K562 (cell line): Measurements from ENCODE around the gene TSPAN12. TPM values are rescaled to one million over a fixed set of nuclear protein-coding genes. Genes with fewer than 3 reads are reported as not detected.

Source experiments
- ATAC-seq: fragments of 200-7000 bp; cut with Tn5 transposase; 3 replicates; pipeline ENCODE4 v1.9.1; 2020; ENCODE audit warnings: moderate library complexity
- Bru-seq: library from RNA; stranded (reverse); fragments of 400-500 nt; gene quantifications from one replicate; lab custom pipeline; 2021; lab: Mats Ljungman, UMichigan
- BruChase-seq, 2 experiments: library from RNA; stranded (reverse); fragments of 400-500 nt; gene quantifications; one replicate each; lab custom pipeline; 2021; lab: Mats Ljungman, UMichigan
- BruUV-seq: library from RNA; stranded (reverse); fragments of 400-500 nt; replicated peaks from 2 replicates; lab custom pipeline; 2021; lab: Mats Ljungman, UMichigan
- CTCF ChIA-PET: fragments of 300-600 bp; formaldehyde crosslinking; extraction: SDS; loops from one replicate; lab custom pipeline; 2021; ENCODE audit warnings: low intra/inter-chr PET ratio; lab: Yijun Ruan, JAX
- POLR2A ChIA-PET: fragments of 300-600, 350-650 bp; sonication (Branson Sonifier 250); formaldehyde crosslinking; extraction: SDS; loops from one replicate; lab custom pipeline; 2021; ENCODE audit warnings: antibody characterized with exemption, inconsistent platforms; lab: Yijun Ruan, JAX
- DNase-seq, 4 experiments: peaks; one replicate each; pipeline versions ENCODE4 v3.0.0 to v3.0.0-alpha.2; 2011 to 2018; ENCODE audit warnings: low spot score in 3 of 4, mixed read lengths in 3 of 4; ENCODE audit errors: extremely low read depth in 1 of 4
- FAIRE-seq: peaks from 2 replicates; lab custom pipeline; 2011; peaks lifted over from hg19 to GRCh38; lab: Jason Lieb, UNC
- H2AFZ ChIP-seq: 2 replicates; pipeline ENCODE4 v1.6.0; 2011; ENCODE audit warnings: low read depth, low read length, control low read depth, inconsistent platforms
- H3K27ac ChIP-seq: fragments of 200-600 bp; 3 replicates; pipeline ENCODE4 v1.8.0; 2011; ENCODE audit warnings: low read depth, mild to moderate bottlenecking, control low read depth, inconsistent platforms, low read length, moderate library complexity, mixed read lengths; ENCODE audit errors: extremely low read depth
- H3K27me3 ChIP-seq, 2 experiments: fragments of 300-600 bp in 1 of 2; 2 replicates in 1 of 2; 3 replicates in 1 of 2; pipeline versions ENCODE4 v1.6.0 to v1.8.0; 2011; ENCODE audit warnings: inconsistent platforms in 2 of 2, low read length in 2 of 2, mild to moderate bottlenecking in 1 of 2, mixed read lengths in 1 of 2, moderate library complexity in 1 of 2; ENCODE audit not compliant: control insufficient read depth in 2 of 2, insufficient read depth in 2 of 2
- H3K36me3 ChIP-seq: fragments of 300-600 bp; 3 replicates; pipeline ENCODE4 v1.8.0; 2011; ENCODE audit warnings: mild to moderate bottlenecking, low read length, inconsistent platforms; ENCODE audit not compliant: control insufficient read depth, insufficient read depth
- H3K4me1 ChIP-seq, 2 experiments: fragments of 200-600 bp in 1 of 2; replicated peaks in 1 of 2; 2 replicates in 1 of 2; 3 replicates in 1 of 2; pipeline versions ENCODE4 v1.5.1 to v1.8.0; 2011; ENCODE audit warnings: inconsistent platforms in 2 of 2, low read length in 2 of 2, mild to moderate bottlenecking in 1 of 2, mixed read lengths in 1 of 2, moderate library complexity in 1 of 2; ENCODE audit not compliant: control insufficient read depth in 2 of 2, insufficient read depth in 2 of 2
- H3K4me2 ChIP-seq: 2 replicates; pipeline ENCODE4 v1.6.1; 2011; ENCODE audit warnings: low read length, control low read depth, inconsistent platforms, mixed read lengths; ENCODE audit not compliant: insufficient read depth
- H3K4me3 ChIP-seq: fragments of 200-600 bp; sonication (generic), shearing (Covaris generic); 2 replicates; pipeline ENCODE4 v1.5.1; 2016; ENCODE audit warnings: control low read depth, inconsistent platforms
- H3K79me2 ChIP-seq: fragments of 200-600 bp; 3 replicates; pipeline ENCODE4 v1.8.0; 2011; ENCODE audit warnings: low read length, inconsistent platforms; ENCODE audit not compliant: control insufficient read depth, insufficient read depth
- H3K9ac ChIP-seq, 2 experiments: 2 replicates each; pipeline versions ENCODE4 v1.6.0 to v1.6.1; 2011; ENCODE audit warnings: low read depth in 2 of 2, low read length in 2 of 2, control low read depth in 1 of 2, inconsistent platforms in 1 of 2, mild to moderate bottlenecking in 1 of 2, mixed read lengths in 1 of 2; ENCODE audit not compliant: insufficient read depth in 1 of 2
- H3K9me1 ChIP-seq: one replicate; pipeline ENCODE4 v1.6.0; 2011; ENCODE audit warnings: inconsistent platforms, mild to moderate bottlenecking, low read length, moderate library complexity; ENCODE audit not compliant: control insufficient read depth, insufficient read depth
- H3K9me3 ChIP-seq: replicated peaks from 2 replicates; pipeline ENCODE4 v1.5.1; 2011; ENCODE audit warnings: low read depth, low read length, inconsistent platforms; ENCODE audit not compliant: control insufficient read depth, insufficient read depth
- H4K20me1 ChIP-seq: replicated peaks from 2 replicates; pipeline ENCODE4 v1.6.1; 2011; ENCODE audit warnings: low read length, inconsistent platforms, mixed read lengths; ENCODE audit not compliant: control insufficient read depth, insufficient read depth
- GMEB1 ChIP-seq: fragments of 250-450 bp; sonication (Bioruptor Pico); IDR thresholded peaks from 2 replicates; pipeline ENCODE4 v1.4.0; 2020; ENCODE audit warnings: mild to moderate bottlenecking
- HDAC1 ChIP-seq, 2 experiments: fragments of 450-650 bp; IDR thresholded peaks; 2 replicates each; pipeline ENCODE4 v1.6.1; 2016 to 2017; ENCODE audit warnings: inconsistent platforms in 1 of 2, mild to moderate bottlenecking in 1 of 2, moderate library complexity in 1 of 2
- HMGXB4 ChIP-seq: sonication (generic); formaldehyde crosslinking; IDR thresholded peaks from 2 replicates; pipeline ENCODE4 v1.8.1; 2023; ENCODE audit warnings: mild to moderate bottlenecking, missing genetic modification reagents
- MEIS2 ChIP-seq: fragments of 450-650 bp; IDR thresholded peaks from 2 replicates; pipeline ENCODE4 v1.6.1; 2014; ENCODE audit warnings: mild to moderate bottlenecking; ENCODE audit not compliant: partially characterized antibody
- RAD51 ChIP-seq: fragments of 450-650 bp; IDR thresholded peaks from 2 replicates; pipeline ENCODE4 v1.7.1; 2016; ENCODE audit warnings: low read depth, mild to moderate bottlenecking, borderline replicate concordance
- SRF ChIP-seq, 2 experiments: fragments of 250-450, 450-650 bp in 1 of 2; sonication (Bioruptor Pico) in 1 of 2; sonication (generic) in 1 of 2; formaldehyde crosslinking; IDR thresholded peaks; 2 replicates each; pipeline versions ENCODE4 v1.5.0 to v1.5.1; 2020 to 2022; ENCODE audit warnings: mild to moderate bottlenecking in 1 of 2, missing genetic modification reagents in 1 of 2
- TAF7 ChIP-seq: fragments of 450-650 bp; IDR thresholded peaks from 2 replicates; pipeline ENCODE4 v1.6.1; 2016; ENCODE audit warnings: missing genetic modification characterization, missing compliant biosample characterization
- TARDBP ChIP-seq: fragments of 450-650 bp; IDR thresholded peaks from 2 replicates; pipeline ENCODE4 v1.6.1; 2016
- ZBTB9 ChIP-seq: fragments of 450-650 bp; formaldehyde crosslinking; IDR thresholded peaks from 2 replicates; pipeline ENCODE4 v1.4.0; 2020; ENCODE audit warnings: mild to moderate bottlenecking, moderate library complexity
- ZSCAN32 ChIP-seq: fragments of 450-650 bp; formaldehyde crosslinking; IDR thresholded peaks from 2 replicates; pipeline ENCODE4 v1.4.0; 2020; ENCODE audit warnings: mild to moderate bottlenecking, moderate library complexity
- WGBS: fragments of 100-300 bp; shearing (Covaris generic); methylation state at CpG from one replicate; pipeline ENCODE4 v1.1.6; 2016; ENCODE audit warnings: low coverage, mixed read lengths; ENCODE audit not compliant: insufficient coverage; ENCODE audit errors: missing lambda C conversion rate; 5-methylcytosine and 5-hydroxymethylcytosine counted together
- in situ Hi-C: fragments of 300-500 bp; cut with MboI; formaldehyde crosslinking; loops from 4 replicates; pipeline ENCODE4 v1.15.0; 2018; ENCODE audit warnings: inconsistent platforms, mixed read lengths
- intact Hi-C: fragments of 100-400 bp; cut with micrococcal nuclease; formaldehyde crosslinking; loops from 2 replicates; pipeline ENCODE4 v1.14.2; 2022
- long read RNA-seq, 3 experiments: library from polyadenylated mRNA in 2 of 3; library from RNA in 1 of 3; unstranded in 2 of 3; stranded (forward) in 1 of 3; transcript quantifications; one replicate each; pipeline ENCODE4 v2.0.0, GENCODE V29; 2019 to 2022
- polyA minus RNA-seq, 3 experiments: library from RNA; depleted of rRNA, polyadenylated mRNA; stranded (reverse); fragments of >200 nt; gene quantifications; 2 replicates each; pipeline ENCODE4 v1.2.3, GENCODE V29; 2011
- polyA plus RNA-seq, 8 experiments: library from polyadenylated mRNA; depleted of rRNA in 4 of 8; stranded (reverse) in 5 of 8; unstranded in 3 of 8; fragments of >200 nt; fragmentation: Nextera tagmentation in 2 of 8; fragmentation: Illumina TruSeq in 1 of 8; extraction: Ambion mirVana in 2 of 8; extraction: Trizol in 1 of 8; gene quantifications; 2 replicates each; pipeline versions ENCODE4 v1.2.1 to v1.2.3, GENCODE V29; 2011 to 2014; ENCODE audit warnings: inconsistent platforms in 1 of 8, missing spikeins in 1 of 8
- total RNA-seq, 7 experiments: library from RNA; depleted of rRNA in 6 of 7; stranded (reverse); fragments of >200 nt in 6 of 7; fragmentation: Illumina TruSeq in 2 of 7; extraction: Trizol in 2 of 7; gene quantifications; 2 replicates each; pipeline versions ENCODE4 v1.2.1 to v1.2.3, GENCODE V29; 2011 to 2021; ENCODE audit warnings: low replicate concordance in 1 of 7

TSPAN12 gene
- total RNA-seq (2011; cell fraction: chromatin; rRNA removed; ENCODE audit: low replicate concordance): 0.95 and 1.5 TPM in 2 replicates
- 0.17 and 0.53 TPM in 2 replicates for total RNA-seq (2011; cell fraction: nucleolus; rRNA removed)
- 1.3 TPM in 1 of 2 replicates, not detected in the other for total RNA-seq (2011; cell fraction: nucleoplasm; rRNA removed)
- total RNA-seq (2014; rRNA removed) (0.37 and 0.41 TPM in 2 replicates), total RNA-seq (2014; rRNA removed; fragmentation: Illumina TruSeq; extraction: Trizol) (0.29 and 0.32 TPM in 2 replicates), total RNA-seq (2015; rRNA removed; fragmentation: Illumina TruSeq; extraction: Trizol) (0.23 and 0.29 TPM in 2 replicates), total RNA-seq (2021) (0.51 and 1.1 TPM in 2 replicates), polyA plus RNA-seq (2011; rRNA removed) (0.14 and 0.42 TPM in 2 replicates), polyA plus RNA-seq (2014; fragmentation: Illumina TruSeq; extraction: Trizol) (0.25 and 0.64 TPM in 2 replicates), polyA plus RNA-seq (2014; fragmentation: Nextera tagmentation; extraction: Ambion mirVana) (under 1 TPM in 1 of 2 experiments, not detected in 1; 0.13 TPM), polyA plus RNA-seq (2014; rRNA removed) (0.53 and 1.7 TPM in 2 replicates), polyA minus RNA-seq (2011; rRNA and poly(A)+ RNA removed) (1.3 and 2.2 TPM in 2 replicates), Bru-seq, nascent RNA (percentile 31 among the genes with signal in this experiment), BruChase-seq, experiment 1, labeled RNA remaining after a 2-hour chase (percentile 28 among the genes with signal in this experiment), BruChase-seq, experiment 2, labeled RNA remaining after a 6-hour chase (percentile 28 among the genes with signal in this experiment)
- 0.13 and 0.15 TPM in 2 replicates for polyA plus RNA-seq (2011; cell fraction: cytosol; rRNA removed)
- polyA plus RNA-seq (2011; cell fraction: nucleus; rRNA removed): 0.22 and 0.23 TPM in 2 replicates
- polyA plus RNA-seq (2012): 0.49 and 0.62 TPM in 2 replicates
- polyA minus RNA-seq (2011; cell fraction: cytosol; rRNA and poly(A)+ RNA removed): not detected in 2 replicates
- polyA minus RNA-seq (2011; cell fraction: nucleus; rRNA and poly(A)+ RNA removed): 0.27 and 0.89 TPM in 2 replicates
- long read RNA-seq, experiment 1, partial matches to known transcripts: 0 of 2 reads
- long read RNA-seq, experiment 1, other reads (novel, unspliced or antisense): 1 of 2 reads
- long read RNA-seq, experiment 2, partial matches to known transcripts: 0 of 1 reads
- long read RNA-seq, experiment 2, other reads (novel, unspliced or antisense): 1 of 1 reads
- long read RNA-seq, experiment 3: 0 reads

GRCh38 chr7:120857588-120858573 lies at the start of gene TSPAN12:
TSPAN12 (minus strand) TSS chr7:120858144; CDS start chr7:120856763, 1,381 bp downstream.
- Histone ChIP-seq H3K9ac (peak within 1 kb of the TSS; percentile 54 to 93; a peak in 3 of 4 replicates), H3K27ac (no peak within 1 kb of the TSS), H3K4me2 (peak within 1 kb of the TSS; percentile 90), H3K27me3 (peaks cover 6 to 9% of the 10 kb centered on the region in 2 experiments), H3K4me1 (peaks cover 5 to 17% of the 10 kb centered on the region in 2 experiments; a peak in 3 of 5 replicates), H4K20me1 (no peaks in the 10 kb centered on the region), H2AFZ (peak within 1 kb of the TSS; percentile 94), H3K79me2 (no peaks in the 10 kb centered on the region), H3K9me3 (no peaks in the 10 kb centered on the region), H3K9me1 (no peaks in the 10 kb centered on the region), H3K4me3 (peak within 1 kb of the TSS; percentile 47), H3K36me3 (no peaks in the 10 kb centered on the region)
- ChIA-PET POLR2A (interaction anchor here (0.6 to 1.2 kb wide), 4 partner anchors 8 to 692 kb away, joined by 3 to 7 read pairs (median 3); no protein-coding TSS in a partner anchor), CTCF (interaction anchor here (1.3 kb wide), 1 partner anchor 66 kb away, joined by 4 read pairs; no protein-coding TSS in a partner anchor)
- in situ Hi-C loops (no loop called here), intact Hi-C loops (no loop called here)
- 1% methylated on average over 69 of the region's 71 CpGs for WGBS
- BruUV-seq: no TSS peak
- DNase-seq (peak; percentile 76 to 92 (median 82)), FAIRE-seq (peak; percentile 49), ATAC-seq (peak; percentile 99)
- TF ChIP-seq ZSCAN32 (CRISPR knock-in tag) (no peak), GMEB1 (CRISPR knock-in tag) (no peak), HMGXB4 (no peak), RAD51 (no peak), SRF (CRISPR knock-in tag; IDR thresholded peaks at IDR 0.05) (0 out of 4 replicates have a peak, but pooled peaks of 1 of the 2 experiments have one; percentile 22), ZBTB9 (CRISPR knock-in tag) (0 out of 2 replicates have a peak, but pooled peaks have one; percentile 16), TARDBP (peak; percentile 41; the same call in 1 of the 2 replicates), MEIS2 (peak; percentile 60), HDAC1 (IDR thresholded peaks at IDR 0.05) (no peak; a peak in 1 of 4 replicates), TAF7 (tag) (no peak)
